ENCODE results near the gene SEMA3F. TPM values are rescaled to one million over a fixed set of nuclear protein-coding genes. Genes with fewer than 3 reads are reported as not detected.

Gene SEMA3F
- total and polyA plus RNA-seq, 2 experiments from 2014 or later = 13.9 to 15.5 TPM

DNA sequence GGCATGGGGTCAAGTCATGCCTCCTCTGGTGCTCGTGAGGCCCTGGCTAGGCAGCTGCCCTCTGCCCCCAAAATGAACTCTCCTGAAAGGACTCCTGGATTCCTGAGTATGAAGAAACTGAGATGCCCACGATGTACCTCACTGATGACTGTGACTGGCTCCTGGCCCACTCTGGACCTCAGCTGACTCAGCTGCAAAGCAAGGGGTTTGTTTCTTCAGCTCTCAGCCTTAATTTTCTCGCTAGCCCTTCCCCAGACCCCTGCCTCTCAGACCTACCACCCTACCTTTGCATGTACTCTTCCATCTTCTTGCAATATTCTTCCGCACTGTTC, 75.6 kb downstream of the SEMA3F start:
- H3K4me2 ChIP-seq = no peak overlapping the region
- no peak for TF ChIP-seq EZH2phosphoT487 (IDR thresholded peaks at IDR 0.05; ENCODE audit: low read depth, severe bottlenecking, unreplicated experiment)
- TF ChIP-seq, protein P1, sequence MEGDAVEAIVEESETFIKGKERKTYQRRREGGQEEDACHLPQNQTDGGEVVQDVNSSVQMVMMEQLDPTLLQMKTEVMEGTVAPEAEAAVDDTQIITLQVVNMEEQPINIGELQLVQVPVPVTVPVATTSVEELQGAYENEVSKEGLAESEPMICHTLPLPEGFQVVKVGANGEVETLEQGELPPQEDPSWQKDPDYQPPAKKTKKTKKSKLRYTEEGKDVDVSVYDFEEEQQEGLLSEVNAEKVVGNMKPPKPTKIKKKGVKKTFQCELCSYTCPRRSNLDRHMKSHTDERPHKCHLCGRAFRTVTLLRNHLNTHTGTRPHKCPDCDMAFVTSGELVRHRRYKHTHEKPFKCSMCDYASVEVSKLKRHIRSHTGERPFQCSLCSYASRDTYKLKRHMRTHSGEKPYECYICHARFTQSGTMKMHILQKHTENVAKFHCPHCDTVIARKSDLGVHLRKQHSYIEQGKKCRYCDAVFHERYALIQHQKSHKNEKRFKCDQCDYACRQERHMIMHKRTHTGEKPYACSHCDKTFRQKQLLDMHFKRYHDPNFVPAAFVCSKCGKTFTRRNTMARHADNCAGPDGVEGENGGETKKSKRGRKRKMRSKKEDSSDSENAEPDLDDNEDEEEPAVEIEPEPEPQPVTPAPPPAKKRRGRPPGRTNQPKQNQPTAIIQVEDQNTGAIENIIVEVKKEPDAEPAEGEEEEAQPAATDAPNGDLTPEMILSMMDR (IDR thresholded peaks at IDR 0.05; ENCODE audit: poor library complexity) = no peak
- no peak for TF ChIP-seq EZH2 (IDR thresholded peaks at IDR 0.05; ENCODE audit: borderline replicate concordance)
- H3K4me1 ChIP-seq (ENCODE audit: insufficient read depth) = peaks cover 15% of the 10 kb centered on the region
- no peak overlapping the region for H3K27ac ChIP-seq
- no peak overlapping the region for H2AFZ ChIP-seq
- 91% methylated on average over 4 of the region's 4 CpGs for WGBS (ENCODE audit: low lambda C conversion rate, missing lambda C conversion rate)
- H3K36me3 ChIP-seq (replicated peaks; ENCODE audit: insufficient read depth, low read depth) = no peaks in the 10 kb centered on the region
- no peaks in the 10 kb centered on the region for H3K9me3 ChIP-seq (ENCODE audit: low read depth)
- H3K79me2 ChIP-seq = no peaks in the 10 kb centered on the region
- H3K4me3 ChIP-seq = no peak overlapping the region
- H3K9me2 ChIP-seq (replicated peaks; ENCODE audit: insufficient read depth) = no peaks in the 10 kb centered on the region
- DNase-seq (ENCODE audit: low spot score) = no peak
- no peaks in the 10 kb centered on the region for H3K27me3 ChIP-seq
- no peaks in the 10 kb centered on the region for H4K20me1 ChIP-seq (ENCODE audit: insufficient read depth, poor library complexity, severe bottlenecking)

GRCh38 chr3:50231581-50231980, 76.5 kb downstream of the SEMA3F start:
- Histone ChIP-seq H3K9me2 (replicated peaks; ENCODE audit: insufficient read depth) (no peaks in the 10 kb centered on the region), H3K9me3 (ENCODE audit: low read depth) (no peaks in the 10 kb centered on the region), H3K27ac (no peak overlapping the region), H2AFZ (no peak overlapping the region), H3K4me3 (no peak overlapping the region), H3K79me2 (peaks cover 4% of the 10 kb centered on the region), H3K36me3 (replicated peaks; ENCODE audit: insufficient read depth, low read depth) (no peaks in the 10 kb centered on the region), H3K4me1 (ENCODE audit: insufficient read depth) (peaks cover 14% of the 10 kb centered on the region), H3K4me2 (no peak overlapping the region), H3K27me3 (no peaks in the 10 kb centered on the region), H4K20me1 (ENCODE audit: insufficient read depth, poor library complexity, severe bottlenecking) (peaks cover 3% of the 10 kb centered on the region)
- whole genome bisulfite sequencing (ENCODE audit: low lambda C conversion rate, missing lambda C conversion rate) = 62% methylated on average over 5 of the region's 5 CpGs
- no peak for TF ChIP-seq EZH2phosphoT487 (IDR thresholded peaks at IDR 0.05; ENCODE audit: low read depth, severe bottlenecking, unreplicated experiment)
- TF ChIP-seq EZH2 (IDR thresholded peaks at IDR 0.05; ENCODE audit: borderline replicate concordance) = no peak
- TF ChIP-seq, protein P1 (IDR thresholded peaks at IDR 0.05; ENCODE audit: poor library complexity) = no peak
- no peak for DNase-seq (ENCODE audit: low spot score)

DNA sequence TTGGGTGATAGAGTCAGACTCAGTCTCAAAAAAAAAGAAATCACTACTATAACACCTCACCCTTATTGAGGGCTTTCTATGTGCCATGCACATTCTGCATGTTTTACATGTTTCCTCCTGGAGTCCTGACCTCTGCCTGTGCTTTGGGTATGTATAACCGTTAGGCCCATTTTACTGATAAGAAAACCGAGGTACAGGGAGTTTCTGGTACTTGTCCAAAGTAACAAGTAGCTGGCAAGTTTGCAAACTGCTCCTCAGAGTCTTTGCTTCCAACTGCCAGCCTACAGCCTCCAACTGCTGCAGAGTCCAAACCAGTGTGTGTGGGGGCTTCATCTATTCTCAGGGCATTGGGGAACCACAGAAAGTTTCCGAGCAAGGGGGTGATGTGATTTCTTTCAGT, 77.2 kb downstream of the SEMA3F start:
- DNase-seq (ENCODE audit: low spot score) = no peak
- H3K4me1 ChIP-seq (ENCODE audit: insufficient read depth) = peaks cover 9% of the 10 kb centered on the region
- TF ChIP-seq, protein P1 (IDR thresholded peaks at IDR 0.05; ENCODE audit: poor library complexity) = no peak
- TF ChIP-seq EZH2phosphoT487 (IDR thresholded peaks at IDR 0.05; ENCODE audit: low read depth, severe bottlenecking, unreplicated experiment) (no peak), EZH2 (IDR thresholded peaks at IDR 0.05; ENCODE audit: borderline replicate concordance) (no peak)
- no peaks in the 10 kb centered on the region for H3K36me3 ChIP-seq (replicated peaks; ENCODE audit: insufficient read depth, low read depth)
- H3K27me3 ChIP-seq = no peaks in the 10 kb centered on the region
- no peak overlapping the region for H3K4me2 ChIP-seq
- no peak overlapping the region for H3K4me3 ChIP-seq
- peaks cover 9% of the 10 kb centered on the region for H4K20me1 ChIP-seq (ENCODE audit: insufficient read depth, poor library complexity, severe bottlenecking)
- no peak overlapping the region for H2AFZ ChIP-seq
- no peak overlapping the region for H3K27ac ChIP-seq
- H3K79me2 ChIP-seq = peaks cover 12% of the 10 kb centered on the region
- WGBS (ENCODE audit: low lambda C conversion rate, missing lambda C conversion rate) = 89% methylated on average over 3 of the region's 3 CpGs
- H3K9me3 ChIP-seq (ENCODE audit: low read depth) = no peaks in the 10 kb centered on the region
- H3K9me2 ChIP-seq (replicated peaks; ENCODE audit: insufficient read depth) = no peaks in the 10 kb centered on the region

- WGBS (ENCODE audit: low lambda C conversion rate, missing lambda C conversion rate) = 86% methylated on average over 4 of the region's 4 CpGs
- H3K36me3 ChIP-seq (replicated peaks; ENCODE audit: insufficient read depth, low read depth) = no peaks in the 10 kb centered on the region
- no peak for DNase-seq (ENCODE audit: low spot score)
- no peaks in the 10 kb centered on the region for H3K9me3 ChIP-seq (ENCODE audit: low read depth)
- H4K20me1 ChIP-seq (ENCODE audit: insufficient read depth, poor library complexity, severe bottlenecking) = peaks cover 11% of the 10 kb centered on the region
- peaks cover 20% of the 10 kb centered on the region for H3K79me2 ChIP-seq
- H3K27ac ChIP-seq = peak overlapping the region; percentile 22
- TF ChIP-seq EZH2phosphoT487 (IDR thresholded peaks at IDR 0.05; ENCODE audit: low read depth, severe bottlenecking, unreplicated experiment) = no peak
- TF ChIP-seq, protein P1 (IDR thresholded peaks at IDR 0.05; ENCODE audit: poor library complexity) = no peak
- TF ChIP-seq EZH2 (IDR thresholded peaks at IDR 0.05; ENCODE audit: borderline replicate concordance) = no peak
- H3K4me2 ChIP-seq = no peak overlapping the region
- peaks cover 6% of the 10 kb centered on the region for H3K4me1 ChIP-seq (ENCODE audit: insufficient read depth)
- H3K4me3 ChIP-seq = no peak overlapping the region
- no peaks in the 10 kb centered on the region for H3K27me3 ChIP-seq
- H2AFZ ChIP-seq = no peak overlapping the region
- H3K9me2 ChIP-seq (replicated peaks; ENCODE audit: insufficient read depth) = no peaks in the 10 kb centered on the region
These were observed 78.1 kb downstream of the SEMA3F start for GRCh38 chr3:50233176-50233575.
